SK-N-SH (cell line): Measurements from ENCODE around the gene LANCL2. TPM values are rescaled to one million over a fixed set of nuclear protein-coding genes. Genes with fewer than 3 reads are reported as not detected.

Experiments
- CTCF ChIA-PET: fragments of 300-600, 350-600 bp; formaldehyde crosslinking; extraction: SDS; loops from one replicate; lab custom pipeline; 2021; lab: Yijun Ruan, JAX
- POLR2A ChIA-PET: fragments of 350-600 bp; sonication (Branson Sonifier 250); formaldehyde crosslinking; extraction: SDS; loops from one replicate; lab custom pipeline; 2020; ENCODE audit warnings: antibody characterized with exemption, inconsistent platforms; lab: Yijun Ruan, JAX
- DNase-seq: peaks from one replicate; pipeline ENCODE4 v3.0.0; 2012
- H2AFZ ChIP-seq: fragments of 200-600 bp; sonication (generic); 2 replicates; pipeline ENCODE4 v1.8.1; 2016; ENCODE audit warnings: antibody characterized with exemption, mild to moderate bottlenecking, low read depth
- H3F3A ChIP-seq: fragments of 200-600 bp; sonication (generic); replicated peaks from 2 replicates; pipeline ENCODE3; 2016; ENCODE audit warnings: antibody characterized with exemption, mild to moderate bottlenecking; ENCODE audit not compliant: insufficient read depth
- H3K27ac ChIP-seq, 2 experiments: fragments of 200-500 bp in 1 of 2; fragments of 200-600 bp in 1 of 2; sonication (Bioruptor generic) in 1 of 2; sonication (generic), shearing (Covaris generic) in 1 of 2; 2 replicates each; pipeline versions ENCODE4 v1.5.1 to v1.6.1; 2014 to 2016; ENCODE audit warnings: low read depth in 2 of 2, inconsistent platforms in 1 of 2, low read length in 1 of 2, mild to moderate bottlenecking in 1 of 2, mixed read lengths in 1 of 2
- H3K27me3 ChIP-seq: fragments of 200-600 bp; sonication (generic), shearing (Covaris generic); 2 replicates; pipeline ENCODE4 v1.6.1; 2016; ENCODE audit warnings: mixed run types; ENCODE audit not compliant: insufficient read depth
- H3K36me3 ChIP-seq, 2 experiments: fragments of 200-500 bp in 1 of 2; fragments of 200-600 bp in 1 of 2; sonication (Bioruptor generic) in 1 of 2; sonication (generic) in 1 of 2; replicated peaks in 1 of 2; 2 replicates each; pipeline versions ENCODE3 to v1.5.1; 2014 to 2016; ENCODE audit warnings: low read length in 1 of 2, mild to moderate bottlenecking in 1 of 2; ENCODE audit not compliant: insufficient read depth in 2 of 2, control insufficient read depth in 1 of 2
- H3K4me1 ChIP-seq, 2 experiments: fragments of 200-500 bp in 1 of 2; fragments of 200-600 bp in 1 of 2; sonication (Bioruptor generic) in 1 of 2; sonication (generic), shearing (Covaris generic) in 1 of 2; 2 replicates each; pipeline versions ENCODE4 v1.5.1 to v1.6.1; 2014 to 2016; ENCODE audit warnings: low read depth in 1 of 2, low read length in 1 of 2, mixed run types in 1 of 2; ENCODE audit not compliant: insufficient read depth in 2 of 2, control insufficient read depth in 1 of 2
- H3K4me2 ChIP-seq: fragments of 200-600 bp; sonication (generic), shearing (Covaris generic); 2 replicates; pipeline ENCODE4 v1.6.1; 2017; ENCODE audit warnings: mixed run types
- H3K4me3 ChIP-seq, 2 experiments: fragments of 200-500 bp in 1 of 2; fragments of 200-600 bp in 1 of 2; sonication (Bioruptor generic) in 1 of 2; sonication (generic), shearing (Covaris generic) in 1 of 2; 2 replicates each; pipeline versions ENCODE4 v1.5.1 to v1.8.1; 2014 to 2016; ENCODE audit warnings: low read depth in 2 of 2, inconsistent platforms in 1 of 2, low read length in 1 of 2, mild to moderate bottlenecking in 1 of 2, mixed read lengths in 1 of 2, moderate library complexity in 1 of 2
- H3K79me2 ChIP-seq: fragments of 200-600 bp; sonication (generic); 2 replicates; pipeline ENCODE4 v1.8.1; 2017; ENCODE audit warnings: mild to moderate bottlenecking; ENCODE audit not compliant: insufficient read depth
- H3K9ac ChIP-seq: fragments of 200-600 bp; sonication (generic); 2 replicates; pipeline ENCODE4 v1.6.1; 2017; ENCODE audit warnings: mixed run types
- H3K9me2 ChIP-seq: fragments of 200-600 bp; sonication (generic); 2 replicates; pipeline ENCODE4 v1.6.1; 2017; ENCODE audit warnings: mixed run types
- H3K9me3 ChIP-seq: fragments of 200-600 bp; sonication (generic); 2 replicates; pipeline ENCODE4 v1.6.1; 2017; ENCODE audit warnings: mixed run types, mild to moderate bottlenecking, moderate library complexity
- H4K20me1 ChIP-seq: fragments of 200-600 bp; sonication (generic); 2 replicates; pipeline ENCODE4 v1.6.1; 2017; ENCODE audit warnings: mild to moderate bottlenecking, mixed run types; ENCODE audit not compliant: insufficient read depth
- CHD2 ChIP-seq: fragments of 150-350 bp; IDR thresholded peaks from 2 replicates; pipeline ENCODE4 v1.6.1; 2018; ENCODE audit warnings: low read length; ENCODE audit not compliant: partially characterized antibody
- ELF1 ChIP-seq: IDR thresholded peaks from 2 replicates; pipeline ENCODE4 v1.4.0; 2012
- EP300 ChIP-seq, 2 experiments: IDR thresholded peaks; 2 replicates each; pipeline versions ENCODE4 v1.4.0 to v1.6.1; 2012; ENCODE audit warnings: borderline replicate concordance in 1 of 2, low read depth in 1 of 2, low read length in 1 of 2
- EZH2phosphoT487 ChIP-seq: fragments of 200-600 bp; sonication (generic); IDR thresholded peaks from 2 replicates; pipeline ENCODE4 v1.6.1; 2017; ENCODE audit warnings: low read depth, mixed run types, mild to moderate bottlenecking, antibody characterized with exemption, moderate library complexity, borderline replicate concordance
- FOXJ3 ChIP-seq: sonication (generic); formaldehyde crosslinking; IDR thresholded peaks from 2 replicates; pipeline ENCODE4 v1.5.1; 2020; ENCODE audit warnings: mild to moderate bottlenecking, missing genetic modification reagents
- FOXM1 ChIP-seq: IDR thresholded peaks from 2 replicates; pipeline ENCODE4 v1.4.0; 2012; ENCODE audit warnings: low read depth, mild to moderate bottlenecking
- GABPA ChIP-seq: IDR thresholded peaks from 2 replicates; pipeline ENCODE4 v1.4.0; 2012; ENCODE audit warnings: low read depth, mild to moderate bottlenecking
- IRF3 ChIP-seq: fragments of 150-350 bp; IDR thresholded peaks from 2 replicates; pipeline ENCODE4 v1.6.1; 2016; ENCODE audit warnings: mild to moderate bottlenecking, low read depth, low read length
- JUND ChIP-seq: IDR thresholded peaks from 2 replicates; pipeline ENCODE4 v1.4.0; 2012
- MAX ChIP-seq: IDR thresholded peaks from 2 replicates; pipeline ENCODE4 v1.4.0; 2012; ENCODE audit warnings: low read depth
- MXI1 ChIP-seq: IDR thresholded peaks from 2 replicates; pipeline ENCODE4 v1.6.1; 2012; ENCODE audit warnings: mild to moderate bottlenecking, low read depth, low read length, improper control_type of control experiment
- NFIC ChIP-seq: IDR thresholded peaks from 2 replicates; pipeline ENCODE4 v1.4.0; 2012; ENCODE audit warnings: borderline replicate concordance
- PBX3 ChIP-seq: IDR thresholded peaks from 2 replicates; pipeline ENCODE4; 2012
- POLR2AphosphoS5 ChIP-seq: IDR thresholded peaks from 2 replicates; pipeline ENCODE4 v1.6.1; 2012; ENCODE audit warnings: low read depth, low read length
- RAD21 ChIP-seq: IDR thresholded peaks from 2 replicates; pipeline ENCODE4 v1.6.1; 2012; ENCODE audit warnings: mild to moderate bottlenecking, low read length
- RCOR1 ChIP-seq: fragments of 150-350 bp; IDR thresholded peaks from 2 replicates; pipeline ENCODE4 v1.6.1; 2017; ENCODE audit warnings: antibody characterized with exemption, low read length
- REST ChIP-seq: IDR thresholded peaks from 2 replicates; pipeline ENCODE4 v1.6.1; 2012; ENCODE audit warnings: mild to moderate bottlenecking, low read depth, low read length, moderate library complexity
- RFX5 ChIP-seq: IDR thresholded peaks from 2 replicates; pipeline ENCODE4 v1.6.1; 2012; ENCODE audit warnings: mild to moderate bottlenecking, improper control_type of control experiment, low read length
- RXRA ChIP-seq: IDR thresholded peaks from 2 replicates; pipeline ENCODE4 v1.4.0; 2012; ENCODE audit warnings: low read depth, mild to moderate bottlenecking, borderline replicate concordance
- SMC3 ChIP-seq: IDR thresholded peaks from 2 replicates; pipeline ENCODE4 v1.6.1; 2012; ENCODE audit warnings: low read depth, low read length, improper control_type of control experiment
- TAF1 ChIP-seq: IDR thresholded peaks from 2 replicates; pipeline ENCODE4 v1.6.1; 2012; ENCODE audit warnings: low read depth, mild to moderate bottlenecking, low read length, moderate library complexity, borderline replicate concordance
- TEAD4 ChIP-seq: IDR thresholded peaks from 2 replicates; pipeline ENCODE4 v1.4.0; 2012; ENCODE audit warnings: mild to moderate bottlenecking, borderline replicate concordance; ENCODE audit not compliant: insufficient read depth
- USF1 ChIP-seq: IDR thresholded peaks from 2 replicates; pipeline ENCODE4 v1.4.0; 2012; ENCODE audit warnings: low read depth, borderline replicate concordance
- YY1 ChIP-seq: IDR thresholded peaks from 2 replicates; pipeline ENCODE4 v1.4.0; 2012; ENCODE audit warnings: low read depth, mild to moderate bottlenecking
- ZBTB33 ChIP-seq: IDR thresholded peaks from 2 replicates; pipeline ENCODE4 v1.4.0; 2012; ENCODE audit warnings: low read depth, borderline replicate concordance
- WGBS: methylation state at CpG from one replicate; pipeline ENCODE4 v1.1.6; 2017; ENCODE audit warnings: low lambda C conversion rate; 5-methylcytosine and 5-hydroxymethylcytosine counted together
- polyA plus RNA-seq, 3 experiments: library from polyadenylated mRNA; depleted of rRNA; stranded (reverse); fragments of >200 nt; gene quantifications; 2 replicates each; pipeline ENCODE4 v1.2.3, GENCODE V29; 2012

Gene LANCL2
- polyA plus RNA-seq, 1 of the 3 experiments (the other 2 are of a cell fraction): 36.7 TPM

- DNase-seq: peak; percentile 83
- H3K79me2 ChIP-seq: no peaks in the 10 kb centered on the region
- no peak overlapping the region for H3K4me3 ChIP-seq
- H2AFZ ChIP-seq: no peak overlapping the region
- no peaks in the 10 kb centered on the region for H3K27me3 ChIP-seq
- H3K9ac ChIP-seq: no peak overlapping the region
- H3K36me3 ChIP-seq: peaks cover 0 to 24% of the 10 kb centered on the region in 2 experiments
- H3K4me1 ChIP-seq: no peaks in the 10 kb centered on the region; a peak in 1 of 4 replicates
- no peaks in the 10 kb centered on the region for H4K20me1 ChIP-seq
- no peaks in the 10 kb centered on the region for H3F3A ChIP-seq
- no peaks in the 10 kb centered on the region for H3K9me3 ChIP-seq
- ChIA-PET POLR2A (no interaction called here), CTCF (interaction anchor here (0.5 to 2.9 kb wide), 42 partner anchors 9 to 641 kb away, joined by 3 to 30 read pairs (median 5); partner anchors contain the start of gene VOPP1)
- 72% methylated on average over 13 of the region's 13 CpGs for WGBS
- H3K9me2 ChIP-seq: no peaks in the 10 kb centered on the region
- H3K27ac ChIP-seq: no peak overlapping the region
- no peak overlapping the region for H3K4me2 ChIP-seq
- TF ChIP-seq FOXM1 (no peak), EP300 (IDR thresholded peaks at IDR 0.05; ENCODE audit: borderline replicate concordance in 1 of 2, low read depth in 1 of 2, low read length in 1 of 2) (no peak), MXI1 (peak; percentile 84), JUND (no peak), FOXJ3 (CRISPR knock-in tag) (no peak), POLR2AphosphoS5 (no peak), RFX5 (0 out of 2 replicates have a peak, but pooled peaks have one; percentile 49), GABPA (no peak), USF1 (peak; percentile 26; the same call in 1 of the 2 replicates), EZH2phosphoT487 (no peak), TEAD4 (no peak), RXRA (no peak), CHD2 (peak; percentile 71), ELF1 (no peak), MAX (no peak), SMC3 (peak; percentile 85), TAF1 (no peak), NFIC (no peak), ZBTB33 (no peak), RAD21 (peak; percentile 96), PBX3 (no peak), REST (no peak), IRF3 (no peak), RCOR1 (0 out of 2 replicates have a peak, but pooled peaks have one; percentile 39), YY1 (no peak)
Measured at GRCh38 chr7:55432939-55433784, 68.0 kb downstream of the LANCL2 start.
